ENCODE measurements around the gene SLC7A9. TPM values are rescaled to one million over a fixed set of nuclear protein-coding genes. Genes with fewer than 3 reads are reported as not detected.
A peak's percentile ranks its signal among the peaks of the same experiment; 100 is the strongest.

SLC7A9 gene
- polyA plus RNA-seq, 2 of the 4 experiments (the other 2 are of a cell fraction): 0.50 to 0.62 TPM

- peak; percentile 39 to 72; a peak in 3 of 6 replicates for ATAC-seq
- Histone ChIP-seq H3K4me3 (no peak overlapping the region), H3K27ac (no peak overlapping the region), H3K4me2 (no peak overlapping the region), H3K9me3 (no peaks in the 10 kb centered on the region), H3K4me1 (peaks cover 11% of the 10 kb centered on the region; the same call in 1 of the 3 replicates)
- peak; percentile 82 for FAIRE-seq
- TF ChIP-seq HMGXB4 (CRISPR knock-in tag; IDR thresholded peaks at IDR 0.05; ENCODE audit: borderline replicate concordance): no peak
- ChIA-PET POLR2A (no interaction called here), CTCF (interaction anchor here (0.6 kb wide), 2 partner anchors 28 to 38 kb away, joined by 4 read pairs; no protein-coding TSS in a partner anchor)
- DNase-seq (ENCODE audit: low read depth in 1 of 2, low spot score in 1 of 2): peak in 1 of 2 experiments; percentile 70
- WGBS (ENCODE audit: missing lambda C conversion rate): 70% methylated on average over 12 of the region's 12 CpGs
Measured at GRCh38 chr19:32876919-32877285, 7.3 kb upstream of the SLC7A9 start.

- CTCF ChIA-PET: interaction anchor here (1.3 kb wide), 1 partner anchor 28 kb away, joined by 5 read pairs; no protein-coding TSS in a partner anchor
- H3K4me3 ChIP-seq: no peak overlapping the region
- 81% methylated on average over 9 of the region's 9 CpGs for WGBS (ENCODE audit: missing lambda C conversion rate)
- ATAC-seq: peak in 1 of 2 experiments; percentile 26; a peak in 3 of 6 replicates
- POLR2A ChIA-PET: no interaction called here
- no peak for DNase-seq (ENCODE audit: low read depth in 1 of 2, low spot score in 1 of 2)
- FAIRE-seq: no peak
- H3K4me1 ChIP-seq: peaks cover 11% of the 10 kb centered on the region; the same call in 1 of the 3 replicates
- TF ChIP-seq CEBPB (IDR thresholded peaks at IDR 0.05) (no peak), MAZ (IDR thresholded peaks at IDR 0.05; ENCODE audit: borderline replicate concordance, low read depth, low read length) (no peak), MYC (IDR thresholded peaks at IDR 0.05; ENCODE audit: borderline replicate concordance, low read length) (no peak), CHD2 (IDR thresholded peaks at IDR 0.05; ENCODE audit: low read length, partially characterized antibody) (no peak), ZC3H11A (IDR thresholded peaks at IDR 0.05) (no peak), NR3C1 (IDR thresholded peaks at IDR 0.05) (no peak), ELK1 (IDR thresholded peaks at IDR 0.05; ENCODE audit: low read depth, low read length) (no peak), ZFP36 (IDR thresholded peaks at IDR 0.05; ENCODE audit: borderline replicate concordance, partially characterized antibody) (no peak), RAD21 (conservative IDR thresholded peaks at IDR 0.05 in 1 of 2, IDR thresholded peaks at IDR 0.05 in 1 of 2) (no peak), SREBF2 (IDR thresholded peaks at IDR 0.05) (no peak), SMC3 (IDR thresholded peaks at IDR 0.05) (no peak)
- no peaks in the 10 kb centered on the region for H3K9me3 ChIP-seq
- no peak overlapping the region for H3K4me2 ChIP-seq
- H3K27ac ChIP-seq: no peak overlapping the region
Measured at GRCh38 chr19:32876236-32876918, 6.8 kb upstream of the SLC7A9 start.

GRCh38 chr19:32875428-32875827, 5.9 kb upstream of the SLC7A9 start:
- Histone ChIP-seq H3K27ac (no peak overlapping the region), H3K4me3 (no peak overlapping the region), H3K9me3 (no peaks in the 10 kb centered on the region), H3K4me2 (no peak overlapping the region), H3K4me1 (peaks cover 11% of the 10 kb centered on the region; the same call in 1 of the 3 replicates)
- 81% methylated on average over 7 of the region's 7 CpGs for WGBS (ENCODE audit: missing lambda C conversion rate)
- FAIRE-seq (no peak), DNase-seq (ENCODE audit: low read depth in 1 of 2, low spot score in 1 of 2) (no peak), ATAC-seq (no peak)
- CTCF ChIA-PET: interaction anchor here (0.6 to 1.3 kb wide), 3 partner anchors 9 to 318 kb away, joined by 3 to 5 read pairs (median 5); no protein-coding TSS in a partner anchor
- TF ChIP-seq NPAS2 (CRISPR knock-in tag; IDR thresholded peaks at IDR 0.05; ENCODE audit: borderline replicate concordance) (no peak), KDM1A (IDR thresholded peaks at IDR 0.05; ENCODE audit: low read depth) (no peak), EHMT2 (IDR thresholded peaks at IDR 0.05; ENCODE audit: low read depth) (no peak), RCOR1 (IDR thresholded peaks at IDR 0.05; ENCODE audit: low read depth, low read length) (no peak), MAX (IDR thresholded peaks at IDR 0.05) (no peak), RFX5 (IDR thresholded peaks at IDR 0.05) (no peak), E2F6 (IDR thresholded peaks at IDR 0.05; ENCODE audit: borderline replicate concordance, low read depth) (no peak), HDAC2 (IDR thresholded peaks at IDR 0.05) (no peak), USF2 (IDR thresholded peaks at IDR 0.05) (no peak), EHF (CRISPR knock-in tag; IDR thresholded peaks at IDR 0.05) (no peak)
- POLR2A ChIA-PET: no interaction called here
